Hematopoietic multipotent progenitor cell treated with erythropoietin and hydrocortisone succinate and interleukin-3 and kit ligand, for 6 days (in vitro differentiated cells): ENCODE results near the gene ZSCAN26.
A peak's percentile ranks its signal among the peaks of the same experiment; 100 is the strongest.

Experiments
- DNase-seq: peaks from one replicate; pipeline ENCODE4 v3.0.0-alpha.2; 2015

Gene ZSCAN26

GRCh38 chr6:28266962-28267694 lies at the start of gene ZSCAN26:
Gene ZSCAN26 (plus strand): TSS chr6:28267143. CDS start chr6:28271920, 4,777 bp downstream.
- DNase-seq, result peak; percentile 93

- no peak for DNase-seq
Observed at GRCh38 chr6:28217890-28218289, 49.1 kb upstream of the ZSCAN26 start.

- peak; percentile 90 for DNase-seq
Observed at GRCh38 chr6:28218312-28219248, 48.4 kb upstream of the ZSCAN26 start.

GRCh38 chr6:28220257-28221133 lies 46.4 kb upstream of the ZSCAN26 start:
- DNase-seq, result peak; percentile 45

GRCh38 chr6:28224131-28225055 lies 42.5 kb upstream of the ZSCAN26 start:
- DNase-seq, result no peak

- DNase-seq, result peak; percentile 90
Observed at GRCh38 chr6:28225056-28225834, 41.7 kb upstream of the ZSCAN26 start, which contains the start of gene ZSCAN9. Gene ZSCAN9 (plus strand): TSS chr6:28225275. CDS start chr6:28227085, 1,810 bp downstream.

GRCh38 chr6:28226460-28226859 lies 40.5 kb upstream of the ZSCAN26 start:
- DNase-seq, result no peak

DNA sequence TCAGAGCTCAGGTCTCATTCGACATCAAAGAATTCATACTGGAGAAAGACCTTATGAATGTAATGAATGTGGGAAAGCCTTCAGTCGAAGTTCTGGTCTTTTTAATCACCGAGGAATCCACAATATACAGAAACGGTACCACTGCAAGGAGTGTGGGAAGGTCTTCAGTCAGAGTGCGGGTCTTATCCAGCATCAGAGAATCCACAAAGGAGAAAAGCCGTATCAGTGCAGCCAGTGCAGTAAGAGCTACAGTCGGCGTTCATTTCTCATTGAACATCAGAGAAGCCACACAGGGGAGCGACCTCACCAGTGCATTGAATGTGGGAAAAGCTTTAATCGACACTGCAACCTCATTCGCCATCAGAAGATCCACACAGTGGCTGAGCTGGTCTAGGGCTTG lies 34.2 kb upstream of the ZSCAN26 start:
- DNase-seq, result no peak

DNA sequence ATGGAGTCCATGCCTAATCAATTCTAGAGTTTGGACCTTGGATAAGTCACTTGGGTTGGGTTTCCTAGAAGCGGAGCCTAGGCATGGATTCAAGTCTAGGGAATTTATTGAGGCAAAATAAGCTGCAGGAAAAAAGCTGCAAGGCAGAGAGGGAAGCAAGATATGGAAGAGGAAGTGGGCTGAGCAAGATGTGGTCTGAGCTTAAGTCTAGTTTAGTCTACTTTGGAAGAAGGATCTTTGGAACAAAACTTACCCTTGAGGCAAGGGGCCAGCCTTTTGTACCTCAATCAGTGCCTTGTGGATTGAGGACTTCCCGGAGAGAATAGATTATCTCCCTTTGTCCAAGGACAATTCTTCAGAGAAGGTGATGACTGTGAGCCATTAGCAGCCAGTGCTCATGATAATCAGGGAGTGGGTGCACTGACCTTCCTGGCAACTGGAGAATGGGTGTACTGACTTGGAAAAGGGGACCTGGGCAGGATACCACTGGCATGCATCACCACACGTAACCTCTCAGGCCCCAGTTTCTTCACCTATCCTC lies 31.0 kb upstream of the ZSCAN26 start:
- DNase-seq, result no peak

DNA sequence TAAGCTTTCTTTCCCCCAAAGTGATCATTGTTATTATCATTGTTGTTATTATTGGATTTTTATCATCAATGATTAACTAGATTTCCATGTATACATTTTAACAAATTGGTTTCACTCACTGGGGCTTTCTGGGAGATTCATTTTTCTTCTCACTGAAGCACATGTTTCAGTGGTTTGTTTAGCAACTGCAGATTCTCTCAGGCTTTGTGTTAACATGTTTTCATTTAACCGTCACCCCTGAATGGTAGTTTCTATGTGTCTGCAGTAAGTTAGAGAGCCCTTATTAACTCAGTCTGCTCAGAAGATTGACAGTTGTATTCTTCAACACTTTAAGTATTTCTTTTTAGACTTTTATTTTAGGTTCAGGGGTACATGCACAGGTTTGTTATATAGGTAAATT lies 27.3 kb upstream of the ZSCAN26 start:
- no peak for DNase-seq

DNA sequence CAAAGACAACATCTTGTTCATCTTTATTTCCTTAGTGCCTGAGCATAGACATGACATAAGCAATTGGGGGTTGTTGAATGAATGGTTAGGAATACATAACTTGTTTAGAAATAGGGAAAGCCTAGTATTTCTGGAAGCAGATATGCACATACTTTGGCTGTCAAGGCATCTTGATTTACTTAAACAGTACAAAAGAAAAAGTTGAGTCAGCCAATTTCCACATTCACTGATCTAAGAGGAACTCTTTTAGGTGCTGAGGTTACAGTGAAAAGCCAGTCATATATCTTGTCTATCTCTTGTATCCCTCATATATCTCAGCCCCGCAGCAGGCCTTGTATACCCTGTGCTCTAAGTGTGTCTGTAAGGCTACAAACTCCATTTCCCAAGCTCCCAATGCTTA lies 26.5 kb upstream of the ZSCAN26 start:
- no peak for DNase-seq

DNA sequence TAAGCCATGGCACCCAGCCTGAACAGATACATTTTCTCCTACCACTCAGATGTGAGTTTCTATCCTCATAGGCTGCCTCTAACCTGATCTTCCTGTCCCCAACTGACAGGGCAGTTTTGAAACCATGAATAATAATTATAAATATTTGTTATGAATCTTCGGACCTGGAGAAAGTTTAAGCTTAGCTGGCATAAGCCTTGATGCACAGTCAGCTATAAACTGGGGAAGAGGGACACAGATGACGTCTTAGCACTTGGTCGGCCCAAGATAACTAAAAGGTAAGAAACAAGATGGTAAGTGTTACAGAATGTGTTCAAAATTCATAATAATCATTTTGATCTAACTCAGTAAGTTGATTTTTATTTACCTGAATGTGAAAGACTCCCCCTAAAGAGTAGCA lies 23.0 kb upstream of the ZSCAN26 start:
- no peak for DNase-seq

DNA sequence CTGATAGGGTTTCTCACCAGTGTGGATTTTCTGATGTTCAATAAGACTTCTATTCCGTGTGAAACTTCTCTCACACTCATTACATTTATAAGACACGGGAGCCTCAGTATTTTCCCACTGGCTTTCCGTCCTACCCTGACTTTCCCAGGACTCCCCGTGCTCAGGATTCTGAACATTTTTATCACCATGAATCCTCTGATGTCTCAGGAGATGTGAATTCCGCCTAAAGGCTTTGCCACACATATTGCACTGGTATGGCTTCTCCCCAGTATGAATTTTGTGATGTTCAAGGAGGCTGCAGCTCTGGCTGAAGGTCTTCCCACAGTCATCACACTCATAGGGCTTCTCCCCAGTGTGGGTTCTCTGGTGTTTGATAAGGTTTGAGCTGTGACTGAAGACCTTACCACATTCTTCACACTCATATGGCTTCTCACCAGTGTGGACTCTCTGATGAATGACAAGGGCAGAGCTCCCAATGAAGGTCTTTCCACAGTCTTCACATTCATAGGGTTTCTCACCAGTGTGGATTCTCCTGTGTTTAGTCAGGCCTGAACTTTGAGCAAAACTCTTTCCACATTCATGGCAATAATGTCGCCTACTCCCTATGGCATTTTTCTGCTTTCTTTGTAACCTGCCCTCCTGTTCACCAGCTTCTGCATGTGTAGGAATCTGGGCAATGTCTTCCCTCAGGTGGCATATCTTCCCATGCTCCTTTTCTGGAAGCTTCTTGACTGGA lies 21.6 kb upstream of the ZSCAN26 start:
- DNase-seq, result no peak

GRCh38 chr6:28248916-28249315 lies 18.0 kb upstream of the ZSCAN26 start:
- no peak for DNase-seq

GRCh38 chr6:28250747-28251146 lies 16.2 kb upstream of the ZSCAN26 start:
- DNase-seq, result no peak

DNA sequence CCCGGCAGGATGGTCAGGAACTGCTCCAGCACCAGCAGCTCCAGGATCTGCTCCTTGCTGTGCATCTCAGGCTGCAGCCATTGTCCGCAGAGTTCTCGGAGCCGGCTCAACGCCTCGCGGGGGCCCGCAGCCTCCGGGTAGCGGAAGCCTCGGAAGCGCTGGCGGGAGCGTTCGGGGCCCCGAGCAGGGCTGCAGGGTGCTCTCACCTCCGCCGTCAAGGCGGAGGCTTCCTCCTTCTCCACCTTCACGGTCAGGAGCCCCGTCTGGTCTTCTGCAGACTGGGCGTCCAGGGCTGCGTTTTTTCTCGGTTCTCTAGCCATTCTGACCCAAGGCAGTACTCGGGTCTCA lies 15.3 kb upstream of the ZSCAN26 start:
- DNase-seq, result peak; percentile 44

GRCh38 chr6:28252009-28252975 lies 14.7 kb upstream of the ZSCAN26 start, which contains the start of gene ZKSCAN4:
Gene ZKSCAN4 (minus strand): TSS chr6:28252269. CDS start chr6:28251980, 289 bp downstream.
- peak; percentile 98 for DNase-seq

- peak; percentile 30 for DNase-seq
Observed at GRCh38 chr6:28254121-28254519, 12.8 kb upstream of the ZSCAN26 start.

DNA sequence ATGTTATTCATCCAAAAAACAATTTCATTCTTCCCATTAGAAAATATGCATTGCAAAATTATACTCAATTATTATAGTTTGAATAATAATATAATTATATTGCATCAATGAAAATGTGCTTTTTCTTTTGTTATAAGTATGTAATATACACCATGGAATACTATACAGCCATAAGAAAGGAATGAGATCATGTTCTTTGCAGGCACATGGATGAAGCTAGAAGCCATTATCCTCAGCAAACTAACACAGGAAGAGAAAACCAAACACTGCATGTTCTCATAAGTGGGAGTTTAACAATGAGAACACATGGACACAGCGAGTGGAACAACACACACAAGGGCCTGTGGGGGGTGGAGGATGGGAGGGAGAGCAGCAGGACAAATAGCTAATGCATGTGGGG lies 9.9 kb upstream of the ZSCAN26 start:
- DNase-seq, result no peak
